Smooth muscle cell of the umbilical artery (primary cell): Measurements from ENCODE around the gene CECR2. TPM values are rescaled to one million over a fixed set of nuclear protein-coding genes. Genes with fewer than 3 reads are reported as not detected.

ENCODE experiments used
- total RNA-seq: library from RNA; depleted of rRNA; stranded (reverse); fragments of >200 nt; gene quantifications from 2 replicates; pipeline ENCODE4 v1.2.3, GENCODE V29; 2014

CECR2 gene
- under 0.01 TPM in 1 of 2 replicates, not detected in the other for total RNA-seq

GRCh38 chr22:17369439-17370025, at the start of gene CECR2:
Gene CECR2, plus strand, starts transcription at chr22:17369460. Its CDS starts 324 bp downstream, at chr22:17369784.

GRCh38 chr22:17562906-17563870, 193.9 kb downstream of the CECR2 start, which contains the start of gene SLC25A18:
Gene SLC25A18, plus strand, starts transcription at chr22:17563498. Its CDS starts 16,447 bp downstream, at chr22:17579945.

Other genes with a start within 250 kb of the CECR2 start
- under 0.01 and 0.09 TPM in 2 replicates for gene TMEM121B, start 248.1 kb upstream of the CECR2 start, total RNA-seq
- gene HDHD5, start 210.2 kb upstream of the CECR2 start, total RNA-seq, result 28.0 and 33.3 TPM in 2 replicates
- gene ADA2, start 150.0 kb upstream of the CECR2 start, total RNA-seq, result 0.30 and 15.0 TPM in 2 replicates
- not detected in 2 replicates for gene SLC25A18, start 194.0 kb downstream of the CECR2 start, total RNA-seq